CD4-positive, CD25-positive, alpha-beta regulatory T cell (primary cell): ENCODE measurements around the gene FUNDC2. TPM values are rescaled to one million over a fixed set of nuclear protein-coding genes. Genes with fewer than 3 reads are reported as not detected.

Experiments
- ATAC-seq, 2 donors: fragments of 150-1000 bp; cut with Tn5 transposase; one replicate each; pipeline ENCODE4 v1.10.0; 2021; ENCODE audit warnings: low read depth in 2 of 2, moderate number of reproducible peaks in 2 of 2, moderate library complexity in 1 of 2
- DNase-seq, 3 donors: peaks; one replicate each; pipeline versions ENCODE4 v3.0.0 to v3.0.0-alpha.2; 2012 to 2022; ENCODE audit warnings: mixed read lengths in 1 of 3
- H3K27ac ChIP-seq: one replicate; pipeline ENCODE4 v1.7.0; 2013; ENCODE audit warnings: mild to moderate bottlenecking, low read length; ENCODE audit not compliant: insufficient read depth, poor library complexity, severe bottlenecking
- H3K27me3 ChIP-seq: one replicate; pipeline ENCODE4 v1.7.0; 2013; ENCODE audit warnings: low read length; ENCODE audit not compliant: control insufficient read depth, insufficient read depth
- H3K36me3 ChIP-seq: one replicate; pipeline ENCODE4 v1.7.0; 2013; ENCODE audit warnings: mild to moderate bottlenecking, low read length, moderate library complexity; ENCODE audit not compliant: control insufficient read depth, insufficient read depth
- H3K4me1 ChIP-seq: 2 replicates; pipeline ENCODE4 v1.7.0; 2013; ENCODE audit warnings: mild to moderate bottlenecking, low read length; ENCODE audit not compliant: insufficient read depth, control insufficient read depth, poor library complexity, severe bottlenecking
- H3K4me3 ChIP-seq: one replicate; pipeline ENCODE4 v1.7.0; 2013; ENCODE audit warnings: low read depth, mild to moderate bottlenecking, low read length, moderate library complexity
- H3K9me3 ChIP-seq, 2 experiments: 1 replicate in 1 of 2; 2 replicates in 1 of 2; pipeline ENCODE4 v1.7.0; 2013; ENCODE audit warnings: low read length in 2 of 2, mild to moderate bottlenecking in 1 of 2, moderate library complexity in 1 of 2; ENCODE audit not compliant: control insufficient read depth in 2 of 2
- H3K27ac Mint-ChIP-seq, 3 donors: one replicate each; pipeline ENCODE4 v1.8.0; 2020 to 2022; ENCODE audit warnings: mild to moderate bottlenecking in 3 of 3, mixed read lengths in 3 of 3, moderate library complexity in 2 of 3
- H3K27me3 Mint-ChIP-seq: one replicate; pipeline ENCODE4 v1.8.0; 2022; ENCODE audit warnings: mild to moderate bottlenecking, mixed read lengths
- H3K36me3 Mint-ChIP-seq: one replicate; pipeline ENCODE4 v1.8.0; 2020; ENCODE audit warnings: mixed read lengths
- H3K4me1 Mint-ChIP-seq, 4 donors: one replicate each; pipeline ENCODE4 v1.8.0; 2020 to 2022; ENCODE audit warnings: mixed read lengths in 4 of 4, mild to moderate bottlenecking in 1 of 4
- H3K4me3 Mint-ChIP-seq, 4 donors: one replicate each; pipeline ENCODE4 v1.8.0; 2020 to 2022; ENCODE audit warnings: mild to moderate bottlenecking in 4 of 4, mixed read lengths in 4 of 4, moderate library complexity in 3 of 4
- H3K9me3 Mint-ChIP-seq, 7 donors: one replicate each; pipeline ENCODE4 v1.8.0; 2020 to 2022; ENCODE audit warnings: mixed read lengths in 7 of 7, mild to moderate bottlenecking in 3 of 7, moderate library complexity in 2 of 7
- polyA plus RNA-seq, 4 donors: library from polyadenylated mRNA; unstranded; fragments of 300-500 nt; fragmentation: Illumina TruSeq; gene quantifications; one replicate each; pipeline ENCODE4 v1.2.3, GENCODE V29; 2021
- total RNA-seq: library from RNA; stranded (reverse); gene quantifications from one replicate; pipeline ENCODE4 v1.2.3, GENCODE V29; 2022

FUNDC2 gene
- total and polyA plus RNA-seq, 5 donors from 2014 or later: 36.9 to 185 (median 169) TPM

- peak overlapping the region in 1 of 3 donors; percentile 1 for H3K27ac Mint-ChIP-seq
- H3K36me3 Mint-ChIP-seq: peaks cover 12% of the 10 kb centered on the region
- Histone ChIP-seq H3K27me3 (no peaks in the 10 kb centered on the region), H3K27ac (no peak overlapping the region), H3K4me3 (no peak overlapping the region), H3K4me1 (no peaks in the 10 kb centered on the region), H3K36me3 (peaks cover 16% of the 10 kb centered on the region), H3K9me3 (no peaks in the 10 kb centered on the region)
- peaks cover 0 to 14% (median 8%) of the 10 kb centered on the region in 4 donors for H3K4me1 Mint-ChIP-seq
- H3K9me3 Mint-ChIP-seq: no peaks in the 10 kb centered on the region
- peak; percentile 18 to 60 (median 34) for DNase-seq
- H3K27me3 Mint-ChIP-seq: no peaks in the 10 kb centered on the region
- no peak overlapping the region for H3K4me3 Mint-ChIP-seq
- ATAC-seq: no peak
Measured at GRCh38 chrX:155048977-155049619, 22.5 kb downstream of the FUNDC2 start.

- DNase-seq (no peak), ATAC-seq (no peak)
- H3K27me3 Mint-ChIP-seq: no peaks in the 10 kb centered on the region
- H3K27me3 ChIP-seq: no peaks in the 10 kb centered on the region
- H3K4me3 ChIP-seq: no peak overlapping the region
- no peak overlapping the region for H3K27ac ChIP-seq
- no peak overlapping the region for H3K4me3 Mint-ChIP-seq
- no peaks in the 10 kb centered on the region for H3K9me3 ChIP-seq
- H3K9me3 Mint-ChIP-seq: no peaks in the 10 kb centered on the region
- H3K36me3 ChIP-seq: peaks cover 10% of the 10 kb centered on the region
- peaks cover 0 to 28% (median 5%) of the 10 kb centered on the region in 4 donors for H3K4me1 Mint-ChIP-seq
- H3K27ac Mint-ChIP-seq: peak overlapping the region in 2 of 3 donors; percentile 39 to 94
- H3K36me3 Mint-ChIP-seq: peaks cover 12% of the 10 kb centered on the region
- H3K4me1 ChIP-seq: peaks cover 12% of the 10 kb centered on the region
Measured at GRCh38 chrX:155052738-155053498, 26.3 kb downstream of the FUNDC2 start.

- H3K9me3 ChIP-seq: no peaks in the 10 kb centered on the region
- Mint-ChIP-seq H3K4me1 (peaks cover 0 to 27% (median 5%) of the 10 kb centered on the region in 4 donors), H3K36me3 (peaks cover 12% of the 10 kb centered on the region), H3K4me3 (no peak overlapping the region), H3K27ac (peak overlapping the region in 2 of 3 donors; percentile 33 to 80), H3K27me3 (no peaks in the 10 kb centered on the region), H3K9me3 (no peaks in the 10 kb centered on the region)
- DNase-seq (no peak), ATAC-seq (no peak)
- no peaks in the 10 kb centered on the region for H3K27me3 ChIP-seq
- no peak overlapping the region for H3K27ac ChIP-seq
- H3K36me3 ChIP-seq: peaks cover 10% of the 10 kb centered on the region
- H3K4me1 ChIP-seq: peaks cover 12% of the 10 kb centered on the region
- H3K4me3 ChIP-seq: no peak overlapping the region
Measured at GRCh38 chrX:155053656-155054055, 27.0 kb downstream of the FUNDC2 start.

GRCh38 chrX:155054255-155054654, 27.6 kb downstream of the FUNDC2 start:
- ATAC-seq: no peak
- H3K27me3 Mint-ChIP-seq: no peaks in the 10 kb centered on the region
- H3K27ac Mint-ChIP-seq: no peak overlapping the region

DNA sequence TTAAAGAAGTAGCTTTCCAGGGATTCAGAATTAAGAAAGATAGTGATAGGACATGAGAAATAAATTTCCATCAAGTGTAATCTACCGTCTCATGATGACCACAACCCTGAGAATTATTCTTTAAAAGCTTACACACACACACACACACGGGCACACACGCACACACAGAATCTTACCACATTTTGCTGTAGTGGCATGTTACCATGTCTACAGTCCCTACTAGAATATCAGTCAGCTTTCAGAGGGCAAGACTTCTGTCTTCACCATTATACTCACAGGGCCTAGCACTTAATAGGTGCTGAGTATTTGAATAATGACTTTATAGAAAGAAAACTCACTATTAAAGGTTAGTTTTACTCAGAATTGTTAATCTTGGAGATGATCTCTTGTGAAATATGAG, 28.9 kb downstream of the FUNDC2 start:
- peaks cover 12% of the 10 kb centered on the region for H3K36me3 Mint-ChIP-seq
- H3K9me3 Mint-ChIP-seq: no peaks in the 10 kb centered on the region
- H3K4me3 Mint-ChIP-seq: no peak overlapping the region
- Histone ChIP-seq H3K27ac (no peak overlapping the region), H3K27me3 (no peaks in the 10 kb centered on the region), H3K4me1 (peaks cover 12% of the 10 kb centered on the region), H3K36me3 (peaks cover 17% of the 10 kb centered on the region), H3K4me3 (no peak overlapping the region), H3K9me3 (no peaks in the 10 kb centered on the region)
- no peak overlapping the region for H3K27ac Mint-ChIP-seq
- peaks cover 0 to 18% (median 1%) of the 10 kb centered on the region in 4 donors for H3K4me1 Mint-ChIP-seq
- H3K27me3 Mint-ChIP-seq: no peaks in the 10 kb centered on the region
- no peak for DNase-seq
- no peak for ATAC-seq

More at GRCh38 chrX:155054255-155054654, 27.6 kb downstream of the FUNDC2 start:
- Histone ChIP-seq H3K4me1 (peaks cover 12% of the 10 kb centered on the region), H3K27me3 (no peaks in the 10 kb centered on the region), H3K36me3 (peaks cover 10% of the 10 kb centered on the region), H3K4me3 (no peak overlapping the region), H3K9me3 (no peaks in the 10 kb centered on the region), H3K27ac (no peak overlapping the region)
- Mint-ChIP-seq H3K9me3 (no peaks in the 10 kb centered on the region), H3K4me1 (peaks cover 0 to 21% (median 2%) of the 10 kb centered on the region in 4 donors), H3K4me3 (no peak overlapping the region), H3K36me3 (peaks cover 12% of the 10 kb centered on the region)
- DNase-seq: no peak

GRCh38 chrX:155056471-155056870, 29.8 kb downstream of the FUNDC2 start:
- ATAC-seq: peak; percentile 47 to 53
- peaks cover 18% of the 10 kb centered on the region for H3K36me3 ChIP-seq
- peaks cover 0 to 17% (median 0%) of the 10 kb centered on the region in 4 donors for H3K4me1 Mint-ChIP-seq
- H3K9me3 Mint-ChIP-seq: no peaks in the 10 kb centered on the region
- no peak overlapping the region for H3K27ac ChIP-seq
- H3K27ac Mint-ChIP-seq: peak overlapping the region in 2 of 3 donors; percentile 36 to 83
- H3K27me3 Mint-ChIP-seq: no peaks in the 10 kb centered on the region
- H3K27me3 ChIP-seq: no peaks in the 10 kb centered on the region
- no peak overlapping the region for H3K4me3 ChIP-seq
- H3K4me3 Mint-ChIP-seq: peak overlapping the region in 2 of 4 donors; percentile 28 to 54
- DNase-seq: peak in 1 of 3 donors; percentile 29
- H3K36me3 Mint-ChIP-seq: peaks cover 12% of the 10 kb centered on the region
- no peaks in the 10 kb centered on the region for H3K9me3 ChIP-seq
- H3K4me1 ChIP-seq: peaks cover 12% of the 10 kb centered on the region

GRCh38 chrX:155056877-155057792, 30.5 kb downstream of the FUNDC2 start:
- H3K36me3 Mint-ChIP-seq: peaks cover 6% of the 10 kb centered on the region
- H3K27me3 ChIP-seq: no peaks in the 10 kb centered on the region

More at GRCh38 chrX:155056877-155057792, 30.5 kb downstream of the FUNDC2 start:
- H3K27me3 Mint-ChIP-seq: no peaks in the 10 kb centered on the region
- peak overlapping the region; percentile 47 for H3K4me3 ChIP-seq
- peak overlapping the region; percentile 19 for H3K27ac ChIP-seq
- peak; percentile 33 to 69 (median 52) for DNase-seq
- peak overlapping the region; percentile 23 to 83 (median 59) for H3K27ac Mint-ChIP-seq
- H3K36me3 ChIP-seq: peaks cover 20% of the 10 kb centered on the region
- no peaks in the 10 kb centered on the region for H3K9me3 Mint-ChIP-seq
- peak; percentile 65 to 72 for ATAC-seq
- peaks cover 0 to 16% (median 0%) of the 10 kb centered on the region in 4 donors for H3K4me1 Mint-ChIP-seq
- H3K4me1 ChIP-seq: peaks cover 12% of the 10 kb centered on the region
- H3K4me3 Mint-ChIP-seq: peak overlapping the region in 3 of 4 donors; percentile 54 to 69 (median 66)
- no peaks in the 10 kb centered on the region for H3K9me3 ChIP-seq
